GM19467 (cell line): ENCODE measurements around the gene BSCL2.
A peak's percentile ranks its signal among the peaks of the same experiment; 100 is the strongest.
"Not testable (repeated sequence)": the region's sequence is repeated elsewhere in the genome, so short reads cannot be mapped to it uniquely, and the experiment has no call there.

ENCODE experiments used
- ATAC-seq: cut with Tn5 transposase; IDR thresholded peaks from one replicate; pipeline ENCODE4 v1.9.1; 2021; ENCODE audit warnings: mild to moderate bottlenecking, moderate library complexity; ENCODE audit not compliant: unreplicated experiment

BSCL2 gene

GRCh38 chr11:62719302-62719978 lies 12.2 kb upstream of the BSCL2 start:
- no peak for ATAC-seq

GRCh38 chr11:62716816-62717215 lies 9.6 kb upstream of the BSCL2 start:
- ATAC-seq = no peak

- ATAC-seq = no peak
Observed at GRCh38 chr11:62716206-62716605, 9.0 kb upstream of the BSCL2 start.

- ATAC-seq = no peak
Observed at GRCh38 chr11:62715150-62716130, 8.2 kb upstream of the BSCL2 start.

- no peak for ATAC-seq
Observed at GRCh38 chr11:62713343-62713742, 6.1 kb upstream of the BSCL2 start.

GRCh38 chr11:62712861-62713260 lies 5.6 kb upstream of the BSCL2 start:
- ATAC-seq = no peak

GRCh38 chr11:62712276-62712812 lies 5.1 kb upstream of the BSCL2 start:
- no peak for ATAC-seq

- ATAC-seq = no peak
Observed at GRCh38 chr11:62710001-62710345, 2.7 kb upstream of the BSCL2 start.

- ATAC-seq = peak; percentile 60
Observed at GRCh38 chr11:62709247-62710000, 2.2 kb upstream of the BSCL2 start.

- no peak for ATAC-seq
Observed at GRCh38 chr11:62708793-62709192, 1.6 kb upstream of the BSCL2 start.

GRCh38 chr11:62708392-62708791 lies 1.2 kb upstream of the BSCL2 start:
- ATAC-seq = no peak

GRCh38 chr11:62706850-62707247 lies 375 bp downstream of the BSCL2 start:
- ATAC-seq = no peak

- peak; percentile 48 for ATAC-seq
Observed at GRCh38 chr11:62705880-62706849, 1.1 kb downstream of the BSCL2 start.

GRCh38 chr11:62705413-62705812 lies 1.8 kb downstream of the BSCL2 start:
- no peak for ATAC-seq

- not testable (repeated sequence) for ATAC-seq
Observed at GRCh38 chr11:62703921-62704320, 3.3 kb downstream of the BSCL2 start.

- ATAC-seq = no peak
Observed at GRCh38 chr11:62702246-62702645, 5.0 kb downstream of the BSCL2 start.

GRCh38 chr11:62694455-62695167 lies 12.6 kb downstream of the BSCL2 start:
- ATAC-seq = no peak

- ATAC-seq = not testable (repeated sequence)
Observed at GRCh38 chr11:62693624-62694023, 13.6 kb downstream of the BSCL2 start.

GRCh38 chr11:62689421-62690183 lies 17.6 kb downstream of the BSCL2 start, which contains the start of gene LRRN4CL:
TSS of gene LRRN4CL (minus strand) at chr11:62689530. CDS start at chr11:62688508, 1,022 bp downstream.
- ATAC-seq = no peak
